GM12801 (cell line): ENCODE measurements around the gene FRS2.

Source experiments
- CTCF ChIP-seq: IDR thresholded peaks from one replicate; pipeline ENCODE4 v1.5.1; 2011; ENCODE audit warnings: control low read depth; ENCODE audit not compliant: insufficient read length; ENCODE audit errors: extremely low read depth

The FRS2 gene

GRCh38 chr12:69443916-69444315, 26.3 kb upstream of the FRS2 start:
- no peak for TF ChIP-seq CTCF

DNA sequence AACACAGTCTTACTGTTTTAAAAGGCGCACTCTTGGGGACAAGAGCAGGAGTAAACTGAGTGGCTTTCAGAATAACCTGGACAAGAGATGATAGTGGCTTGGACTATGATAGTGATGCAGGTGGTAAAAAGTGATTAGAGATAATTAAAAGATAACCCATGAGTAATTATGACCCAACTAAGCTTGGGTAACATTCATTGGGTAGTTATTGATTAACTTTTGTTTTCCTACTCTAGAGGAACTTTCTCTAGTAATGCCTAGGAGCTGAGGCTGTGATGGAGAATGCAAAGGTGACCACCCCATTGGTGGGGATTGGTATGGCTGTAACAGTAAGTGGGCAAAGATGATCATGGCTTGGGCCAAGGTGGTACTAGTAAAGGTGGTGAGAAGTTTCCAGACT, 22.3 kb upstream of the FRS2 start:
- TF ChIP-seq CTCF, result no peak

- no peak for TF ChIP-seq CTCF
Measured at GRCh38 chr12:69456239-69456638, 13.9 kb upstream of the FRS2 start.

- no peak for TF ChIP-seq CTCF
Measured at GRCh38 chr12:69457433-69457832, 12.8 kb upstream of the FRS2 start.

- TF ChIP-seq CTCF, result no peak
Measured at GRCh38 chr12:69459477-69459876, 10.7 kb upstream of the FRS2 start.

DNA sequence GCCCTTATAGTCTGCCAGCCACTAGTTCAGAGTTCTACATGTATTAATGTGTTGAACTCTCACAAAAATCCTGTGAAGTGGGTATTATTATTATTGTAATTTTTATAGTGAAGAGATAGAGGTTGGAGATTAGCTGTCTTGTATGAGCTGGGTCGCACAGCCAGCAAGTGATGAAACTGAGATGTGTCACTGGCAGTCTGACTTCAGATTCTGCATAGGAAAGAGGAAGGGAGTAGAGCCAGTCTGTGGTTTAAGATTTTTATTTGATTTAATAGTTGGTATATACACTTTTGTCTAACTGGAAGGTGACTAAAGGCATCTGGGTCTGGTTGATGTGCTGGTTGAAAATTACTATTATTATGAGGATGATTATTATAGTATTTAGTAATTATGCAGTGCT, 5.8 kb upstream of the FRS2 start:
- TF ChIP-seq CTCF, result no peak

DNA sequence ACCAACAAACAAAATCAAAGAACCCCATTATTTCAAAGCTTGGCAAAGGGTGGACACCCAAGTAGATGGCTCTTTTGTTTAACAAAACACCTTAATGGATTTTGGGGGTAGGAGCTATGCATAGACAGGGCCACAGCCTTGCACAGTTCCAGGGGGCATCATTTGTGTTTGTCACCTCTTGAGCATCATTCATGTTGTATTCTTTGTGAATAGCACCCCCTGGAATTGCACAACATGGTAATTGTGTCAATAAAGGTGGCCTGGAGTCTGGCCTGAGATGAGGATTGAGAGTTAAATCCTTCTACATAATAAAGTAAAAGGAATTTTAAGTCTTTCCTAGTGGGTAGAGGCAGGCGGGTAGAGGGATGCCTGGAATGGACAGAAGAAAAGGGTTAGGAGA, 3.3 kb upstream of the FRS2 start:
- no peak for TF ChIP-seq CTCF

DNA sequence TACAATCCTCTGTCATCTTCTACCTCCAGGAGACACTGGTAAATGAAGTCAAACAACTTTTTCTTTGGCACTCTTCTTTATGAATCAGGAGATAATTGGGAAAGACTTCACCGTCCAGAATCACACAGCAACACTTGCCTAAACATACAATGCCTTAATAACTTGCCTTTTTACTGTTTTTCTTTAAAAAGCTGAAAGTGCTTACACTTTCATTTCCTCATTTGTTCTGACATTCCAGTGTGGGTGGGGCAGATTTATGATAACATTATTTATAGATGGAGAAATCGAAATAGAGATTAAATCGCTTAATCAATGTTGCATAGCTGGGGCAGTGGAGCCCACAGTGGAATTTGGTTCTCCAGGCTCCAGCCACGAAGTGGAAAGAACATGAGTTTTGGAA, 2.8 kb upstream of the FRS2 start:
- TF ChIP-seq CTCF, result no peak
